ENCODE measurements around the gene GPHN.

The GPHN gene

GRCh38 chr14:67068251-67068650 is 560.3 kb downstream of the GPHN start:
- no peak for DNase-seq

GRCh38 chr14:67071506-67071905 is 563.6 kb downstream of the GPHN start:
- no peak for DNase-seq

GRCh38 chr14:67077921-67078320 is 570.0 kb downstream of the GPHN start:
- no peak for DNase-seq

GRCh38 chr14:67079846-67080245 is 571.9 kb downstream of the GPHN start:
- DNase-seq: no peak

GRCh38 chr14:67108230-67108629 is 600.3 kb downstream of the GPHN start:
- no peak for DNase-seq

GRCh38 chr14:67111022-67111421 is 603.1 kb downstream of the GPHN start:
- no peak for DNase-seq

- no peak for DNase-seq
These were observed 604.4 kb downstream of the GPHN start for GRCh38 chr14:67112344-67112743.

- DNase-seq: no peak
These were observed 619.2 kb downstream of the GPHN start for GRCh38 chr14:67127174-67127573.

- DNase-seq: no peak
These were observed 621.8 kb downstream of the GPHN start for GRCh38 chr14:67129768-67130167.

GRCh38 chr14:67131691-67132090 is 623.7 kb downstream of the GPHN start:
- DNase-seq: no peak

GRCh38 chr14:67133144-67133543 is 625.2 kb downstream of the GPHN start:
- DNase-seq: no peak

- DNase-seq: no peak
These were observed 625.9 kb downstream of the GPHN start for GRCh38 chr14:67133595-67134441.

- no peak for DNase-seq
These were observed 629.9 kb downstream of the GPHN start for GRCh38 chr14:67137744-67138371.

GRCh38 chr14:67140556-67140955 is 632.6 kb downstream of the GPHN start:
- no peak for DNase-seq

- no peak for DNase-seq
These were observed 633.4 kb downstream of the GPHN start for GRCh38 chr14:67141146-67141900.

- DNase-seq: no peak
These were observed 643.2 kb downstream of the GPHN start for GRCh38 chr14:67151082-67151666.

GRCh38 chr14:67158566-67158965 is 650.6 kb downstream of the GPHN start:
- DNase-seq: no peak

- no peak for DNase-seq
These were observed 654.4 kb downstream of the GPHN start for GRCh38 chr14:67162385-67162784.

- peak; percentile 35 for DNase-seq
These were observed 658.5 kb downstream of the GPHN start for GRCh38 chr14:67166450-67166853.

- peak; percentile 51 for DNase-seq
These were observed 659.6 kb downstream of the GPHN start for GRCh38 chr14:67167420-67168109.

- no peak for DNase-seq
These were observed 660.1 kb downstream of the GPHN start for GRCh38 chr14:67168110-67168441.

GRCh38 chr14:67170660-67171059 is 662.7 kb downstream of the GPHN start:
- DNase-seq: no peak

- DNase-seq: no peak
These were observed 664.1 kb downstream of the GPHN start for GRCh38 chr14:67172056-67172455.
